ENCODE data around the gene PSMD3.

PSMD3 gene

GRCh38 chr17:40033339-40033738, 52.7 kb downstream of the PSMD3 start:
- DNase-seq (ENCODE audit: low read depth): no peak
- TF ChIP-seq CTCF (conservative IDR thresholded peaks at IDR 0.05; ENCODE audit: control insufficient read depth, insufficient read depth, low read depth, low read length): no peak
- no peak overlapping the region for H3K4me3 ChIP-seq (ENCODE audit: control insufficient read depth, low read depth, low read length)

DNA sequence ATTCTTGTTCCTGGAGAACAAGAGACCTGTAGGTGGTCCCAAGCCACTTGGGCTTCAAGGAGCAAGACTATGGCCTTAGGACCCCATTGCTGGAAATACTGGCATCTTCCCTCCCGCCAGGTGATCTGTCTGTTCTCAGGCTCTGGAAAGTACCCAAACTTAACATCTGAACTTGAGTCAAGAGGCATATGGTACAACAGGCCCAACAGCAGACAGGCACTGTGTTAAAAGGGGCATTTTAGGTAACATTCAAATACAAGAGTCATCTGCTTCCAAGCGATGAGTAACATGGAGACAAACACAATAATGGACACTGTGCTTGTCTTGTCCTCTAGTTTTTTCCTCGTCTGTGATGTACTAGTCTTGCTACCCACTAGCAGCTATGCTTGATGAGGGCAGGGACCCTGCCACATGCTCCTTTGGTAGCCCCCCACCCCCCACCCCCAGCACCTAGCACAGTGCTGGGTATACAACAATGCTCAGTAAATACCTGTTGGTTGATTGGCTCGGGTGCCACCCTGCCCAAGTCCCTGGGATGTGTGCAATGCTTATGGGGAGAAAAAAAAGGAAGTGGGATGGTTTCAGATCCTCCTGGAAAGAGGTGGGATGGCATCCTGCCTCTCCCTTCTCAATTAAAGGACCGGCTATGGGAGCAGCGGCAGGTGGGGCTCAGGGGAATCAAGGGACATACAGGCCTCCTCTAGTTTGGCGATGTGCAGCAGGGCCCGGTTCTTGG, 54.0 kb downstream of the PSMD3 start:
- TF ChIP-seq CTCF (conservative IDR thresholded peaks at IDR 0.05; ENCODE audit: control insufficient read depth, insufficient read depth, low read depth, low read length): no peak
- no peak for DNase-seq (ENCODE audit: low read depth)
- no peak overlapping the region for H3K4me3 ChIP-seq (ENCODE audit: control insufficient read depth, low read depth, low read length)

DNA sequence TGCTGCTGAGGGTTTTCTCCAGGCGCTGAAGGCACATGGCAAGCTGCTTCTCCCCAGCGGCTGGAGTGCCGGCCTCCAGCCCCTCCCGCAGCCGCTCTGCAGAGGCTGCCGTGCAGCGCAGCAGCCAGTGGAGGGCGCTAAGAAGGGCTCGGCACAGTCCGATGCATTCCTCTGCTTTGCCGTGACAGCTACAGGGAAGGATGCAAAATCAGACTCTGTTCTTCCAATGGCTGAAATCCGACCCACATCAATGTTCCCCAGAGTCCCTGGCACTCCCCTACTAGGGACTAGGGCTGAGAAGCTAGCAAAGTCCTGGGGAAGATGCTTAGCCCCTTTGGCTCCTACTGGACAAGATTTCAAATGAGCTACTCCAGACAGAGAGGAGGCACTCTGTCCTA, 54.6 kb downstream of the PSMD3 start:
- no peak overlapping the region for H3K4me3 ChIP-seq (ENCODE audit: control insufficient read depth, low read depth, low read length)
- TF ChIP-seq CTCF (conservative IDR thresholded peaks at IDR 0.05; ENCODE audit: control insufficient read depth, insufficient read depth, low read depth, low read length): peak; percentile 79
- DNase-seq (ENCODE audit: low read depth): peak; percentile 62

DNA sequence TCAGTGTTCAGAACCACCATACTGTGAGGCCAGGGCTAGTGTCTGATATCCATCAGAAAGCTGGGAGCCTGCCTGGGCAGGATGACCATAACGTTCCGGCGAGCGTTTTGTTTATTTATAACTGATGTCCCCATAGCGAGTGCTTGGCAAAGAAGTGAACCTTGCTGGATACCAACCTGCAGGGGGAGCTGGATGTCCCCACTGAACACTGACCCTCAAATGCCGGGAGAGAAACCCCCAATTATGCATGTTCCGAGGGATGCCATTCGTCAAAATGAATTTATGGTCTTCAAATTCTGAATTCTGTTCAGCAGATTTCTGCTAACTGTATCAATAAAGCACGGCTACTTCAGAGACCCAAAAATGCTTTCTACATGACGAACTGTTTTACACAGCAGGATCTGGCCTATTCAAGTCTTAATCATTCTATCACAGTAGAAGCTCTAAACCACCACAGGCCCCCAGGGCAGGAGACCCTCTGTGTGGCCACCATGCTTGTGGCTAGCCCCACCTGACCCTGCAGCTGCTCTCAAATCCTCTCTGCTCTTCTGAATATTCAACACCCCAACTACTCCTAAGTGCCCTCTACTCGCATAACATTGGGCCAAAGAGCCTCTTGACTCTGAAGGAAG, 58.4 kb downstream of the PSMD3 start:
- H3K4me3 ChIP-seq (ENCODE audit: control insufficient read depth, low read depth, low read length): no peak overlapping the region
- TF ChIP-seq CTCF (conservative IDR thresholded peaks at IDR 0.05; ENCODE audit: control insufficient read depth, insufficient read depth, low read depth, low read length): peak; percentile 83
- DNase-seq (ENCODE audit: low read depth): peak; percentile 84

DNA sequence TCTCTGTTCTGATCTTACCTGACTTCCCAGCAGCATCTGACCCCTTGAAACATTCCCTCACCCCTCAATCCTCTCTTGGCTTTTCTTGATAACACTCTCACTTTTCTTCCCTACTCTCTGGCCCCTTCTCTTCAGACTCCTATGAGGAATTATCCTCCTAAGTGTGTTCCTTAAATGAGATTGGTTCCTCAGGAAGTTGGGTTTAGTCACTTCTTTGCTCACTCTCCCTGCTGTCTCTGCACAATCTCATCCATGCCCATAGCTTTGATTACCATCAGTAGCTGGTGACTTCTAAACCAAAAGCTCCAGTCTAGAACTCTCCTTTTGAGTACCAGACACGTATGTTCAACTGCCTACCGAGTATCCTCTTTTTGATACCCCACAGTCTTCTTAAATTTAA, 60.6 kb downstream of the PSMD3 start:
- H3K4me3 ChIP-seq (ENCODE audit: control insufficient read depth, low read depth, low read length): no peak overlapping the region
- TF ChIP-seq CTCF (conservative IDR thresholded peaks at IDR 0.05; ENCODE audit: control insufficient read depth, insufficient read depth, low read depth, low read length): no peak
- no peak for DNase-seq (ENCODE audit: low read depth)
